BE2C (cell line): ENCODE data around the gene DLG2.

Source experiments
- DNase-seq: peaks from one replicate; pipeline ENCODE4 v3.0.0-alpha.2; 2020
- H3K27me3 ChIP-seq: fragments of 250-450 bp; sonication (Bioruptor Pico); 2 replicates; pipeline ENCODE4 v1.5.1; 2020; ENCODE audit warnings: mild to moderate bottlenecking
- H3K36me3 ChIP-seq: fragments of 250-450 bp; sonication (Bioruptor Pico); 2 replicates; pipeline ENCODE4 v1.5.1; 2020; ENCODE audit warnings: mild to moderate bottlenecking
- H3K4me1 ChIP-seq: fragments of 250-450 bp; sonication (Bioruptor Pico); 2 replicates; pipeline ENCODE4 v1.5.1; 2020
- H3K4me3 ChIP-seq: 2 replicates; pipeline ENCODE4 v1.5.1; 2011; ENCODE audit warnings: low read depth, low read length
- H3K9me3 ChIP-seq: fragments of 250-450 bp; sonication (Bioruptor Pico); 2 replicates; pipeline ENCODE4 v1.5.1; 2020
- TF ChIP-seq, protein P1 (sequence below): IDR thresholded peaks from 2 replicates; pipeline ENCODE4 v1.5.1; 2012; ENCODE audit warnings: mild to moderate bottlenecking, low read depth, low read length

Gene DLG2

DNA sequence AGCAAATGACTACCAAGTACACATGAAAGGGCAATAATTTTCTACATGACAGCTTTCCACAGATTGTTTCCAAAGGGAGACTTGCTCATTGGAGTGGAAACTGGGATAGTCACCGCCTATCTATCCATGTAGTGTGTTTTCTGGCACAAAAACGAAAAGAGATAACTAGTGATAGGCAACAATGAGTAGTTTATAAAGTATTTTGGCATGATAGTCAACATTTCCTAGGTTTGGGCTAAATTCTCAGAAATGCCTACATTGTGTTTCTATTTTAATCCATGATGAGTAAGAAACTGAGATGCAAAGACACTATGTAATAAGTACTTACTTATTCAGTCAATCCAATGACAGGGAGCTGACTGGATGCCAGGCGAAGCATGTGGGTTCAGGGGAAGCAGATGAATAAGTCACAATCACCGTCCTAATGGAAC lies 1129.1 kb downstream of the DLG2 start:
- Histone ChIP-seq H3K4me3 (no peak overlapping the region), H3K36me3 (no peaks in the 10 kb centered on the region), H3K4me1 (peaks cover 11% of the 10 kb centered on the region), H3K9me3 (no peaks in the 10 kb centered on the region), H3K27me3 (no peaks in the 10 kb centered on the region)
- TF ChIP-seq, protein P1, sequence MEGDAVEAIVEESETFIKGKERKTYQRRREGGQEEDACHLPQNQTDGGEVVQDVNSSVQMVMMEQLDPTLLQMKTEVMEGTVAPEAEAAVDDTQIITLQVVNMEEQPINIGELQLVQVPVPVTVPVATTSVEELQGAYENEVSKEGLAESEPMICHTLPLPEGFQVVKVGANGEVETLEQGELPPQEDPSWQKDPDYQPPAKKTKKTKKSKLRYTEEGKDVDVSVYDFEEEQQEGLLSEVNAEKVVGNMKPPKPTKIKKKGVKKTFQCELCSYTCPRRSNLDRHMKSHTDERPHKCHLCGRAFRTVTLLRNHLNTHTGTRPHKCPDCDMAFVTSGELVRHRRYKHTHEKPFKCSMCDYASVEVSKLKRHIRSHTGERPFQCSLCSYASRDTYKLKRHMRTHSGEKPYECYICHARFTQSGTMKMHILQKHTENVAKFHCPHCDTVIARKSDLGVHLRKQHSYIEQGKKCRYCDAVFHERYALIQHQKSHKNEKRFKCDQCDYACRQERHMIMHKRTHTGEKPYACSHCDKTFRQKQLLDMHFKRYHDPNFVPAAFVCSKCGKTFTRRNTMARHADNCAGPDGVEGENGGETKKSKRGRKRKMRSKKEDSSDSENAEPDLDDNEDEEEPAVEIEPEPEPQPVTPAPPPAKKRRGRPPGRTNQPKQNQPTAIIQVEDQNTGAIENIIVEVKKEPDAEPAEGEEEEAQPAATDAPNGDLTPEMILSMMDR, result no peak
- no peak for DNase-seq

DNA sequence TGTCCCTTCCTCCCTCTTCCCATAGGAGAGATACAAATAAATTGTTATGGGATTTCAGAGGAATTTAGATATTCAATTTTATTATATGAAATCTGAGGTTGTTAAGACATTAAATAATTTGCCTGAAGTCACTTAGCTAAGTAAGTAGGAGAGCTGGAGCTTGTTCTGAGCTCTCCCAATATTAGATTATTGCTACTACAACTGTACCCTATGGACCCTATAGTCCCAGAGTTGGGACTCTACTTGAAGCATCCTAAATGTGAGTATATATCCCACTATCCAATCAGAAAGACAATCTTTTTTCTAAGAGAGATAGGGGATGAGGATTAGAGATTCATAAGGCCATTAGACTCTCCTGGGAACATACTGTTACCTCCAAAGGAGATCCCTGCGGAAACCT lies 1130.0 kb downstream of the DLG2 start:
- no peak overlapping the region for H3K4me3 ChIP-seq
- TF ChIP-seq, protein P1, result no peak
- no peaks in the 10 kb centered on the region for H3K9me3 ChIP-seq
- no peaks in the 10 kb centered on the region for H3K27me3 ChIP-seq
- peaks cover 13% of the 10 kb centered on the region for H3K4me1 ChIP-seq
- no peaks in the 10 kb centered on the region for H3K36me3 ChIP-seq
- DNase-seq, result no peak

DNA sequence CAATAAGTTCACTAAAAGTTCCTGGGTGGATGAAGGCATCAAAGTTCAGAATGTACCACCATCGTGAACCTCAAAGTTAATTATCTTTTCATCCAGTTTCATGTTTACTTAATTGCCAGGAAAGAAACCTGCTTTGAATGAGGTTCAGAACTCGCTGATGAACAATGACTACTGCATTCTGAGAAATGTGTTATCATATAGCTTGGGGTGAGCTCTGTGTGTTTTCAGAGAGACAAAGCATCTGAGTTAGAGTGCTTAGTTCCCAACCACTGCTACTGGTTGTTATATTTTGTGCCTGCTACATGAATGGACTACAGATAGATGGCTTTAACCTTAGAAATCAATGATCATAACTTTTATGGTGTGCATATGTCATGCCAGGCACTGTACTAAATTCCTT lies 1131.0 kb downstream of the DLG2 start:
- DNase-seq, result no peak
- H3K4me3 ChIP-seq, result no peak overlapping the region
- no peaks in the 10 kb centered on the region for H3K9me3 ChIP-seq
- no peaks in the 10 kb centered on the region for H3K36me3 ChIP-seq
- H3K27me3 ChIP-seq, result no peaks in the 10 kb centered on the region
- peaks cover 13% of the 10 kb centered on the region for H3K4me1 ChIP-seq
- TF ChIP-seq, protein P1, result no peak

DNA sequence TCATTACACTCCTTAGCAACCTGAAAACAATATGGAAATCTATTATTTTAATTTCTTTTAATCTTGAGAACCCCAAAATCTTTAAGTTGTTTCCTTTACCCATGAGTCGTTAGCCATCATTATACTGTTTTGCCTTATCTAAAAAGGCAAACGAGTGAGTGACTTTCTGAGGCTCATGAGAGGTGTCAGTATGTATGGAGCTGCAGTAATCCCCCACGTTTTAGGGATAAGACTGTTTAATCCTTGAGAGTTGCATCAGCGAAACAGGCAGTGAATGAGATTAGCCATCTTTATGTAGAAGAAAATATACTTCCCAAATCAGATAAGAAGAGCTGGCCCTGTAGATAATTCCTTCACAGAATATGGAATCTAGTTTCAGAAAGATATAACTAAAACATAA lies 1147.0 kb downstream of the DLG2 start:
- Histone ChIP-seq H3K36me3 (no peaks in the 10 kb centered on the region), H3K4me3 (no peak overlapping the region), H3K9me3 (no peaks in the 10 kb centered on the region), H3K27me3 (no peaks in the 10 kb centered on the region), H3K4me1 (peaks cover 13% of the 10 kb centered on the region)
- DNase-seq, result no peak
- TF ChIP-seq, protein P1, result no peak

DNA sequence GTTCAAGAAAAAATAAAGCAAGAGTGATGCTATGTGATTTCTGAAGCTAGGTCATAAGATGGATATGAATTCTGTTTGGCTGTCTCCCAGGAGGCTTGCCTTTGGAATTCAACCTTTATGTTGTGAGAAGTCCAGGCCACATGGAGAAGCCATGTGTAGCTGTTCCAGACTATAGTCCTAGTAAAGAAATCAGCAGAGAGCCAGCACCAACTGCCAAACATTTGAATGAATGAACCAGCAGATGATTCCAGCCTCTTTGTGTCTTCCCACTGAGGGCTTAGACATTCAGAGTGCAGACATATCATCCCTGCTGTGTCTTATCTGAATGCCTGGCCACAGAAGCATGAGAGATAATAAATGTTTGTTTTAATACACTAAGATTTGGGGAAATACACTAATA lies 1150.6 kb downstream of the DLG2 start:
- no peaks in the 10 kb centered on the region for H3K27me3 ChIP-seq
- TF ChIP-seq, protein P1, result no peak
- DNase-seq, result peak; percentile 32
- H3K4me3 ChIP-seq, result no peak overlapping the region
- peaks cover 13% of the 10 kb centered on the region for H3K4me1 ChIP-seq
- H3K36me3 ChIP-seq, result no peaks in the 10 kb centered on the region
- no peaks in the 10 kb centered on the region for H3K9me3 ChIP-seq

DNA sequence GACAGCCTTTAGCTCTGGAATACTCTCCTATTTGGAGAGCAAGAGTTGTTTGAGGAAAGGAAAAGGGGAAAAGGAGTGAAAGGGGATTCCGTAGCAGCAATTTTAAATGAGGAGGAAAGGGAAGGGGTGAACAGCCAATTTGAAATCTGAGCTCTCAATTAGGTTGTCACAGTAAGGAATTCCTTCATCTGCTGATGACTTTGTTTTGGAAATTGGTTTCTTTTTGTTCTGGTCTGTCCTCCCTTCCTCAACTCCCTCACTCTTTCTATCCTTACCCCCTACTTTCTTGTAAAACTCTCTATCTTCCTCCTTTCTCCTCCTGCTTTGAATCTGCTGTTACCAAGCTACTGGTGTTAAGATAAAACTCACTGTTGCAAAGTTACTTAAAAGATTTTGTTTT lies 1155.6 kb downstream of the DLG2 start:
- DNase-seq, result no peak
- Histone ChIP-seq H3K27me3 (no peaks in the 10 kb centered on the region), H3K4me1 (peaks cover 11% of the 10 kb centered on the region), H3K9me3 (no peaks in the 10 kb centered on the region), H3K36me3 (no peaks in the 10 kb centered on the region), H3K4me3 (no peak overlapping the region)
- TF ChIP-seq, protein P1, result no peak
